ENCODE results near the gene ARHGEF25.

DNA sequence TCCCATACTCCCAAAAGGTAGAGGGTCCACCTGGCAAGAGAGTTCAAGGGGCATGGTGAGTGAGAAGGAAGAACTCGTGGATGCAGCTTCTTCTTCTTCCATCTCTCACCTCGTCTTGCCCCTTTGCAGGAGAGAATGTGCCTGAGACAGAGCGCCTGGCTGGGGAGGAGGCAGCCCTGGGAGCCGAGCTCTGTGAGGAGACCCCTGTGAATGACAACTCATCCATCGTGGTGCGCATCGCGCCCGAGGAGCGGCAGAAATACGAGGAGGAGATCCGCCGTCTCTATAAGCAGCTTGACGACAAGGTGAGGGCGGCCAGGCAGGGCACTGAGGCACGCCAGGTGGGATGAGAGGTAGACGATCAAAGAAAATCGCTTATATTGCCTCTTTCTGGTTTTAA lies 41.4 kb upstream of the ARHGEF25 start:
- TF ChIP-seq, protein P1, sequence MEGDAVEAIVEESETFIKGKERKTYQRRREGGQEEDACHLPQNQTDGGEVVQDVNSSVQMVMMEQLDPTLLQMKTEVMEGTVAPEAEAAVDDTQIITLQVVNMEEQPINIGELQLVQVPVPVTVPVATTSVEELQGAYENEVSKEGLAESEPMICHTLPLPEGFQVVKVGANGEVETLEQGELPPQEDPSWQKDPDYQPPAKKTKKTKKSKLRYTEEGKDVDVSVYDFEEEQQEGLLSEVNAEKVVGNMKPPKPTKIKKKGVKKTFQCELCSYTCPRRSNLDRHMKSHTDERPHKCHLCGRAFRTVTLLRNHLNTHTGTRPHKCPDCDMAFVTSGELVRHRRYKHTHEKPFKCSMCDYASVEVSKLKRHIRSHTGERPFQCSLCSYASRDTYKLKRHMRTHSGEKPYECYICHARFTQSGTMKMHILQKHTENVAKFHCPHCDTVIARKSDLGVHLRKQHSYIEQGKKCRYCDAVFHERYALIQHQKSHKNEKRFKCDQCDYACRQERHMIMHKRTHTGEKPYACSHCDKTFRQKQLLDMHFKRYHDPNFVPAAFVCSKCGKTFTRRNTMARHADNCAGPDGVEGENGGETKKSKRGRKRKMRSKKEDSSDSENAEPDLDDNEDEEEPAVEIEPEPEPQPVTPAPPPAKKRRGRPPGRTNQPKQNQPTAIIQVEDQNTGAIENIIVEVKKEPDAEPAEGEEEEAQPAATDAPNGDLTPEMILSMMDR (IDR thresholded peaks at IDR 0.05 in 4 of 5, conservative IDR thresholded peaks at IDR 0.05 in 1 of 5): no peak
- no peak for TF ChIP-seq POLR2A (IDR thresholded peaks at IDR 0.05)
